GM23338 (cell line): Measurements from ENCODE around the gene LLGL2. TPM values are rescaled to one million over a fixed set of nuclear protein-coding genes. Genes with fewer than 3 reads are reported as not detected.

Experiments
- ATAC-seq: fragments of 200-7000 bp; cut with Tn5 transposase; 3 replicates; pipeline ENCODE4 v1.9.1; 2020
- DNase-seq: peaks from one replicate; pipeline ENCODE4 v3.0.0-alpha.2; 2015; ENCODE audit warnings: low spot score
- H2AFZ ChIP-seq: fragments of 200-600 bp; sonication (generic); 2 replicates; pipeline ENCODE4 v1.8.0; 2016; ENCODE audit warnings: antibody characterized with exemption, mild to moderate bottlenecking, moderate library complexity
- H3F3A ChIP-seq: fragments of 200-600 bp; sonication (generic); replicated peaks from 2 replicates; pipeline ENCODE4 v1.8.0; 2017; ENCODE audit warnings: antibody characterized with exemption, mixed run types, low read depth
- H3K27ac ChIP-seq: fragments of 200-600 bp; sonication (generic); 2 replicates; pipeline ENCODE4 v1.6.1; 2016; ENCODE audit warnings: low read depth
- H3K27me3 ChIP-seq: fragments of 200-600 bp; sonication (generic); 2 replicates; pipeline ENCODE4 v1.8.0; 2016; ENCODE audit warnings: mild to moderate bottlenecking, mixed run types, moderate library complexity; ENCODE audit not compliant: insufficient read depth
- H3K36me3 ChIP-seq: fragments of 200-600 bp; sonication (generic); 2 replicates; pipeline ENCODE4 v1.8.0; 2016; ENCODE audit warnings: mild to moderate bottlenecking; ENCODE audit not compliant: insufficient read depth
- H3K4me1 ChIP-seq: fragments of 200-600 bp; sonication (generic); 2 replicates; pipeline ENCODE4 v1.8.0; 2016; ENCODE audit warnings: mild to moderate bottlenecking, moderate library complexity; ENCODE audit not compliant: insufficient read depth
- H3K4me2 ChIP-seq: fragments of 200-600 bp; sonication (generic); 2 replicates; pipeline ENCODE4 v1.7.1; 2017; ENCODE audit warnings: mixed run types
- H3K4me3 ChIP-seq: fragments of 200-600 bp; sonication (generic); 2 replicates; pipeline ENCODE4 v1.6.1; 2016; ENCODE audit warnings: mixed run types
- H3K79me2 ChIP-seq: fragments of 200-600 bp; sonication (generic); replicated peaks from 2 replicates; pipeline ENCODE4 v1.8.0; 2017; ENCODE audit warnings: mild to moderate bottlenecking; ENCODE audit not compliant: insufficient read depth
- H3K9me2 ChIP-seq: fragments of 200-600 bp; sonication (generic); 2 replicates; pipeline ENCODE4 v1.8.0; 2017; ENCODE audit not compliant: insufficient read depth
- H4K20me1 ChIP-seq: fragments of 200-600 bp; sonication (generic); replicated peaks from 2 replicates; pipeline ENCODE4 v1.8.0; 2017; ENCODE audit warnings: mild to moderate bottlenecking; ENCODE audit not compliant: insufficient read depth
- H3K27ac Mint-ChIP-seq: 2 replicates; pipeline ENCODE4 v1.8.0; 2020; ENCODE audit warnings: inconsistent platforms, mild to moderate bottlenecking, moderate library complexity, mixed read lengths
- H3K27me3 Mint-ChIP-seq: 3 replicates; pipeline ENCODE4 v1.8.0; 2022; ENCODE audit warnings: low read depth, mild to moderate bottlenecking, moderate library complexity, mixed read lengths, inconsistent platforms; ENCODE audit not compliant: insufficient read depth, poor library complexity
- H3K36me3 Mint-ChIP-seq: 3 replicates; pipeline ENCODE4 v1.8.0; 2021; ENCODE audit warnings: low read depth, mild to moderate bottlenecking, inconsistent platforms, moderate library complexity, mixed read lengths
- H3K4me1 Mint-ChIP-seq: 3 replicates; pipeline ENCODE4 v1.8.0; 2020; ENCODE audit warnings: mild to moderate bottlenecking, inconsistent platforms, mixed read lengths
- H3K4me3 Mint-ChIP-seq: 3 replicates; pipeline ENCODE4 v1.8.0; 2021; ENCODE audit warnings: moderate library complexity, mild to moderate bottlenecking, inconsistent platforms, mixed read lengths
- H3K9me3 Mint-ChIP-seq: 3 replicates; pipeline ENCODE4 v1.8.0; 2020; ENCODE audit warnings: moderate library complexity, mild to moderate bottlenecking, inconsistent platforms, mixed read lengths
- CTCF ChIP-seq, 2 experiments: fragments of 200-600 bp in 1 of 2; sonication (generic) in 1 of 2; conservative IDR thresholded peaks; 2 replicates each; pipeline versions ENCODE4 v1.5.1 to v1.6.1; 2016 to 2017; ENCODE audit warnings: antibody characterized with exemption in 2 of 2, low read depth in 2 of 2, mild to moderate bottlenecking in 2 of 2, moderate library complexity in 1 of 2
- ETS1 ChIP-seq: IDR thresholded peaks from 2 replicates; pipeline ENCODE4 v1.6.1; 2016; ENCODE audit warnings: antibody characterized with exemption
- JUNB ChIP-seq: IDR thresholded peaks from one replicate; pipeline ENCODE4 v1.6.1; 2016; ENCODE audit warnings: antibody characterized with exemption; ENCODE audit not compliant: unreplicated experiment
- REST ChIP-seq: IDR thresholded peaks from one replicate; pipeline ENCODE4 v1.6.1; 2018; ENCODE audit warnings: antibody characterized with exemption; ENCODE audit not compliant: unreplicated experiment
- STAT1 ChIP-seq: IDR thresholded peaks from one replicate; pipeline ENCODE4 v1.6.1; 2016; ENCODE audit warnings: antibody characterized with exemption; ENCODE audit not compliant: unreplicated experiment
- ZNF331 ChIP-seq: fragments of 250-450 bp; sonication (Bioruptor Pico); IDR thresholded peaks from 2 replicates; pipeline ENCODE4 v1.5.0; 2020; ENCODE audit warnings: low read depth, mild to moderate bottlenecking, moderate library complexity
- polyA plus RNA-seq: library from polyadenylated mRNA; unstranded; fragments of >200 nt; fragmentation: Nextera tagmentation; extraction: Ambion mirVana; gene quantifications from 2 replicates; pipeline ENCODE4 v1.2.1, GENCODE V29; 2016
- total RNA-seq: library from RNA; depleted of rRNA; stranded (reverse); fragments of >200 nt; shearing (Covaris generic); gene quantifications from 2 replicates; pipeline ENCODE4 v1.2.3, GENCODE V29; 2014

Gene LLGL2
- total and polyA plus RNA-seq, 2 experiments from 2014 or later, result 62.5 to 78.5 TPM

GRCh38 chr17:75590849-75591721 lies 65.6 kb downstream of the LLGL2 start:
- DNase-seq (no peak), ATAC-seq (no peak)
- H3K36me3 Mint-ChIP-seq, result no peaks in the 10 kb centered on the region; the same call in 2 of the 3 replicates
- no peak overlapping the region for H3K27ac Mint-ChIP-seq
- H3K4me1 Mint-ChIP-seq, result no peaks in the 10 kb centered on the region
- TF ChIP-seq ETS1 (no peak), STAT1 (no peak), REST (no peak), JUNB (no peak), ZNF331 (CRISPR knock-in tag) (no peak)
- H3K4me2 ChIP-seq, result no peak overlapping the region
- H2AFZ ChIP-seq, result no peak overlapping the region
- peaks cover 24% of the 10 kb centered on the region for H3K27me3 Mint-ChIP-seq
- no peaks in the 10 kb centered on the region for H4K20me1 ChIP-seq
- H3K79me2 ChIP-seq, result no peaks in the 10 kb centered on the region
- H3K4me3 Mint-ChIP-seq, result no peak overlapping the region; the same call in 2 of the 3 replicates
- peaks cover 10% of the 10 kb centered on the region for H3K27me3 ChIP-seq
- no peaks in the 10 kb centered on the region for H3K9me2 ChIP-seq
- H3K9me3 Mint-ChIP-seq, result peaks cover under 1% of the 10 kb centered on the region; the same call in 1 of the 3 replicates
- no peaks in the 10 kb centered on the region for H3F3A ChIP-seq
- H3K27ac ChIP-seq, result no peak overlapping the region
- no peak overlapping the region for H3K4me3 ChIP-seq
- no peaks in the 10 kb centered on the region for H3K36me3 ChIP-seq
- peaks cover 6% of the 10 kb centered on the region for H3K4me1 ChIP-seq

- H3K4me1 Mint-ChIP-seq, result no peaks in the 10 kb centered on the region
- Histone ChIP-seq H3K4me3 (no peak overlapping the region), H3K4me2 (no peak overlapping the region), H3K27ac (no peak overlapping the region), H3K36me3 (no peaks in the 10 kb centered on the region), H4K20me1 (no peaks in the 10 kb centered on the region), H3K79me2 (no peaks in the 10 kb centered on the region), H3K9me2 (no peaks in the 10 kb centered on the region), H3K27me3 (peaks cover 9% of the 10 kb centered on the region), H2AFZ (no peak overlapping the region), H3K4me1 (peaks cover 6% of the 10 kb centered on the region), H3F3A (no peaks in the 10 kb centered on the region)
- ATAC-seq (no peak), DNase-seq (no peak)
- no peaks in the 10 kb centered on the region; the same call in 2 of the 3 replicates for H3K36me3 Mint-ChIP-seq
- no peak overlapping the region for H3K27ac Mint-ChIP-seq
- no peak overlapping the region for H3K4me3 Mint-ChIP-seq
- H3K9me3 Mint-ChIP-seq, result no peaks in the 10 kb centered on the region
- H3K27me3 Mint-ChIP-seq, result peaks cover 21% of the 10 kb centered on the region
- TF ChIP-seq STAT1 (no peak), CTCF (conservative IDR thresholded peaks at IDR 0.05; ENCODE audit: low read depth in 2 of 2) (peak in 1 of 2 experiments; percentile 17; a peak in 2 of 4 replicates)
These were observed 66.3 kb downstream of the LLGL2 start for GRCh38 chr17:75591722-75592302.
